ENCODE data around the gene RPUSD1.

GRCh38 chr16:830107-830870 is 42.1 kb upstream of the RPUSD1 start:
- TF ChIP-seq CTCF (IDR thresholded peaks at IDR 0.05) (no peak), POLR2A (IDR thresholded peaks at IDR 0.05) (no peak)
